H1 (cell line): Measurements from ENCODE around the gene RNF145. TPM values are rescaled to one million over a fixed set of nuclear protein-coding genes. Genes with fewer than 3 reads are reported as not detected.

ENCODE experiments used
- CTCF ChIA-PET: fragments of 300-600 bp; sonication (Branson Sonifier 250); formaldehyde crosslinking; loops from one replicate; lab custom pipeline; 2021; ENCODE audit not compliant: partially characterized antibody; lab: Charles Lee
- POLR2A ChIA-PET: fragments of 300-600 bp; sonication (Branson Sonifier 250); formaldehyde crosslinking; loops from one replicate; lab custom pipeline; 2021; ENCODE audit warnings: inconsistent platforms; ENCODE audit not compliant: partially characterized antibody; lab: Charles Lee
- DNase-seq, 2 experiments: peaks; one replicate each; pipeline versions ENCODE4 v3.0.0 to v3.0.0-alpha.2; 2010 to 2022; ENCODE audit warnings: low spot score in 2 of 2, low read depth in 1 of 2, mixed read lengths in 1 of 2
- FAIRE-seq: peaks from 2 replicates; lab custom pipeline; 2011; peaks lifted over from hg19 to GRCh38; lab: Jason Lieb, UNC
- H2AFZ ChIP-seq: 2 replicates; pipeline ENCODE4 v1.8.1; 2012; ENCODE audit warnings: low read length, inconsistent platforms
- H2AK5ac ChIP-seq: 2 replicates; pipeline ENCODE4 v1.6.1; 2013; ENCODE audit warnings: low read depth, low read length
- H2BK120ac ChIP-seq: replicated peaks from 2 replicates; pipeline ENCODE3; 2013; ENCODE audit warnings: low read depth, low read length, inconsistent platforms
- H2BK12ac ChIP-seq: 2 replicates; pipeline ENCODE4 v1.6.1; 2013; ENCODE audit warnings: low read depth, low read length
- H2BK15ac ChIP-seq: 2 replicates; pipeline ENCODE4 v1.6.1; 2013; ENCODE audit warnings: low read length
- H2BK20ac ChIP-seq: 2 replicates; pipeline ENCODE4 v1.6.1; 2013; ENCODE audit warnings: low read length
- H2BK5ac ChIP-seq: 2 replicates; pipeline ENCODE4 v1.6.1; 2013; ENCODE audit warnings: low read depth, low read length
- H3K14ac ChIP-seq: 2 replicates; pipeline ENCODE4 v1.6.1; 2013; ENCODE audit warnings: inconsistent platforms; ENCODE audit not compliant: insufficient read length
- H3K18ac ChIP-seq: 2 replicates; pipeline ENCODE4 v1.6.1; 2013; ENCODE audit warnings: low read length; ENCODE audit errors: extremely low read depth
- H3K23ac ChIP-seq: 2 replicates; pipeline ENCODE4 v1.6.1; 2013; ENCODE audit warnings: inconsistent platforms; ENCODE audit not compliant: insufficient read length
- H3K23me2 ChIP-seq: 2 replicates; pipeline ENCODE4 v1.6.1; 2013; ENCODE audit warnings: low read depth, low read length
- H3K27ac ChIP-seq: 2 replicates; pipeline ENCODE4 v1.6.1; 2011; ENCODE audit warnings: low read depth, low read length, inconsistent platforms
- H3K27me3 ChIP-seq, 4 experiments: replicated peaks in 1 of 4; 1 replicate in 1 of 4; 2 replicates in 3 of 4; pipeline versions ENCODE4 v1.6.1 to v1.8.1; 2011 to 2013; ENCODE audit warnings: low read length in 3 of 4, mild to moderate bottlenecking in 3 of 4, inconsistent platforms in 2 of 4, mixed read lengths in 2 of 4, moderate library complexity in 1 of 4; ENCODE audit not compliant: control insufficient read depth in 3 of 4, insufficient read depth in 3 of 4; ENCODE audit errors: extremely low read depth in 1 of 4
- H3K36me3 ChIP-seq, 4 experiments: 2 replicates each; pipeline versions ENCODE4 v1.6.1 to v1.8.1; 2011 to 2013; ENCODE audit warnings: mild to moderate bottlenecking in 4 of 4, low read length in 3 of 4, moderate library complexity in 2 of 4, control low read depth in 1 of 4, inconsistent platforms in 1 of 4; ENCODE audit not compliant: insufficient read depth in 4 of 4, control insufficient read depth in 2 of 4
- H3K4ac ChIP-seq: replicated peaks from 2 replicates; pipeline ENCODE3; 2013; ENCODE audit warnings: low read length, low read depth, mixed read lengths, inconsistent platforms; ENCODE audit not compliant: insufficient read length
- H3K4me1 ChIP-seq, 4 experiments: replicated peaks in 1 of 4; 1 replicate in 1 of 4; 2 replicates in 3 of 4; pipeline versions ENCODE4 v1.6.1 to v1.8.1; 2011 to 2013; ENCODE audit warnings: low read length in 3 of 4, inconsistent platforms in 2 of 4, mixed read lengths in 1 of 4; ENCODE audit not compliant: insufficient read depth in 4 of 4, control insufficient read depth in 3 of 4
- H3K4me2 ChIP-seq, 2 experiments: 2 replicates each; pipeline versions ENCODE4 v1.6.1 to v1.8.1; 2011 to 2013; ENCODE audit warnings: low read depth in 2 of 2, low read length in 2 of 2, control low read depth in 1 of 2, inconsistent platforms in 1 of 2, mild to moderate bottlenecking in 1 of 2; ENCODE audit not compliant: insufficient read depth in 1 of 2
- H3K4me3 ChIP-seq, 4 experiments: fragments of 200-600, 300-600 bp in 1 of 4; sonication (generic), shearing (Covaris generic), sonication (Bioruptor Twin) in 1 of 4; 2 replicates each; pipeline versions ENCODE4 v1.5.1 to v1.8.1; 2011 to 2016; ENCODE audit warnings: low read length in 4 of 4, low read depth in 3 of 4, control low read depth in 2 of 4, inconsistent platforms in 2 of 4, mild to moderate bottlenecking in 2 of 4, mixed read lengths in 1 of 4, moderate library complexity in 1 of 4; ENCODE audit not compliant: insufficient read depth in 2 of 4; ENCODE audit errors: extremely low read depth in 1 of 4
- H3K56ac ChIP-seq: replicated peaks from 2 replicates; pipeline ENCODE3; 2013; ENCODE audit warnings: low read depth, mild to moderate bottlenecking, mixed read lengths, low read length, inconsistent platforms; ENCODE audit not compliant: insufficient read length
- H3K79me1 ChIP-seq: 2 replicates; pipeline ENCODE4 v1.6.1; 2013; ENCODE audit warnings: low read depth, low read length, control low read depth
- H3K79me2 ChIP-seq, 2 experiments: 2 replicates each; pipeline versions ENCODE4 v1.6.1 to v1.8.1; 2012 to 2013; ENCODE audit warnings: low read length in 2 of 2, mild to moderate bottlenecking in 2 of 2, inconsistent platforms in 1 of 2; ENCODE audit not compliant: insufficient read depth in 2 of 2, control insufficient read depth in 1 of 2
- H3K9ac ChIP-seq, 4 experiments: replicated peaks in 1 of 4; 1 replicate in 1 of 4; 2 replicates in 3 of 4; pipeline versions ENCODE4 v1.6.1 to v1.8.1; 2011 to 2013; ENCODE audit warnings: low read depth in 3 of 4, low read length in 3 of 4, control low read depth in 2 of 4, mild to moderate bottlenecking in 2 of 4, moderate library complexity in 2 of 4, inconsistent platforms in 1 of 4; ENCODE audit errors: extremely low read depth in 1 of 4
- H3K9me3 ChIP-seq, 2 experiments: 2 replicates each; pipeline versions ENCODE4 v1.6.1 to v1.8.1; 2012 to 2013; ENCODE audit warnings: mild to moderate bottlenecking in 2 of 2, moderate library complexity in 2 of 2, control low read depth in 1 of 2, inconsistent platforms in 1 of 2, low read depth in 1 of 2, low read length in 1 of 2, mixed read lengths in 1 of 2; ENCODE audit not compliant: insufficient read depth in 2 of 2
- H4K20me1 ChIP-seq, 2 experiments: replicated peaks in 1 of 2; 2 replicates each; pipeline versions ENCODE3 to v1.8.1; 2011 to 2013; ENCODE audit warnings: inconsistent platforms in 2 of 2, low read length in 2 of 2, mild to moderate bottlenecking in 1 of 2; ENCODE audit not compliant: insufficient read depth in 2 of 2, control insufficient read depth in 1 of 2
- H4K5ac ChIP-seq: 2 replicates; pipeline ENCODE4 v1.6.1; 2013; ENCODE audit warnings: low read length, low read depth, mixed read lengths, inconsistent platforms; ENCODE audit not compliant: insufficient read length
- H4K8ac ChIP-seq: 2 replicates; pipeline ENCODE4 v1.8.0; 2013; ENCODE audit warnings: mild to moderate bottlenecking, moderate library complexity, low read length, inconsistent platforms; ENCODE audit not compliant: insufficient read depth; ENCODE audit errors: extremely low read depth
- H4K91ac ChIP-seq: replicated peaks from 2 replicates; pipeline ENCODE3; 2013; ENCODE audit warnings: low read length, mixed read lengths, inconsistent platforms; ENCODE audit not compliant: insufficient read length
- BRCA1 ChIP-seq: IDR thresholded peaks from 2 replicates; pipeline ENCODE4 v1.6.1; 2012; ENCODE audit warnings: low read depth, low read length, improper control_type of control experiment
- EZH2 ChIP-seq: fragments of 200-600 bp; sonication (generic); IDR thresholded peaks from 2 replicates; pipeline ENCODE4 v1.7.1; 2012; ENCODE audit warnings: low read depth, mild to moderate bottlenecking, moderate library complexity, low read length, inconsistent platforms; ENCODE audit not compliant: severe bottlenecking
- HDAC2 ChIP-seq, 2 experiments: fragments of 300-600 bp in 1 of 2; sonication (generic) in 1 of 2; IDR thresholded peaks; 2 replicates each; pipeline ENCODE4 v1.6.1; 2011 to 2012; ENCODE audit warnings: low read depth in 2 of 2, low read length in 2 of 2, mild to moderate bottlenecking in 2 of 2, moderate library complexity in 2 of 2, borderline replicate concordance in 1 of 2, inconsistent platforms in 1 of 2
- HDAC6 ChIP-seq: IDR thresholded peaks from one replicate; pipeline ENCODE4 v1.7.1; 2012; ENCODE audit warnings: low read depth, mild to moderate bottlenecking, inconsistent platforms, low read length, moderate library complexity
- MAFK ChIP-seq: IDR thresholded peaks from 2 replicates; pipeline ENCODE4 v1.6.1; 2012; ENCODE audit warnings: low read depth, mild to moderate bottlenecking, improper control_type of control experiment, low read length
- NANOG ChIP-seq: IDR thresholded peaks from 2 replicates; pipeline ENCODE4 v1.6.1; 2011; ENCODE audit warnings: low read length, low read depth, mild to moderate bottlenecking, inconsistent platforms; ENCODE audit not compliant: insufficient read depth, poor library complexity, severe bottlenecking
- NRF1 ChIP-seq: IDR thresholded peaks from 2 replicates; pipeline ENCODE4 v1.6.1; 2011; ENCODE audit warnings: mild to moderate bottlenecking, low read depth, low read length, improper control_type of control experiment
- RBBP5 ChIP-seq: IDR thresholded peaks from 2 replicates; pipeline ENCODE4 v1.7.1; 2012; ENCODE audit warnings: low read depth, mild to moderate bottlenecking, inconsistent platforms, low read length, moderate library complexity, borderline replicate concordance
- SP2 ChIP-seq: IDR thresholded peaks from 2 replicates; pipeline ENCODE4 v1.6.1; 2012; ENCODE audit warnings: mild to moderate bottlenecking, low read length, inconsistent platforms
- WGBS, 2 experiments: shearing (Covaris generic) in 1 of 2; methylation state at CpG; one replicate each; pipeline versions ENCODE4 v1.1.6 to v1.1.7; 2013 to 2015; ENCODE audit warnings: low lambda C conversion rate in 2 of 2, mixed read lengths in 2 of 2, inconsistent platforms in 1 of 2, low coverage in 1 of 2, missing lambda C conversion rate in 1 of 2; ENCODE audit not compliant: insufficient replicate concordance in 2 of 2, insufficient coverage in 1 of 2, insufficient read length in 1 of 2; ENCODE audit errors: extremely low coverage in 1 of 2, missing lambda C conversion rate in 1 of 2; 5-methylcytosine and 5-hydroxymethylcytosine counted together
- polyA plus RNA-seq, 7 experiments: library from polyadenylated mRNA; depleted of rRNA in 3 of 7; stranded (reverse) in 5 of 7; unstranded in 2 of 7; fragments of >200 nt in 5 of 7; fragments of 200-250 nt in 2 of 7; gene quantifications; 1 replicate in 5 of 7; 2 replicates in 1 of 7; 4 replicates in 1 of 7; pipeline versions ENCODE4 v1.2.1 to v1.2.3, GENCODE V29; 2011 to 2013; ENCODE audit warnings: missing spikeins in 2 of 7, mixed read lengths in 2 of 7
- total RNA-seq: library from RNA; stranded (reverse); fragmentation: NEBNext Ultra II Directional; extraction: Animal tissue kit (Norgen Biotek cat#: 25700); gene quantifications from 2 replicates; pipeline ENCODE4 v1.2.1, GENCODE V29; 2021
- TF ChIP-seq, protein P1 (sequence below), 3 experiments: IDR thresholded peaks; 1 replicate in 2 of 3; 2 replicates in 1 of 3; pipeline versions ENCODE4 v1.5.1 to v1.6.1; 2011; ENCODE audit warnings: low read length in 3 of 3, mild to moderate bottlenecking in 3 of 3, inconsistent platforms in 2 of 3, low read depth in 1 of 3, moderate library complexity in 1 of 3; ENCODE audit not compliant: insufficient read depth in 1 of 3; ENCODE audit errors: control extremely low read depth in 1 of 3

The RNF145 gene
- total and polyA plus RNA-seq, 2 of the 8 experiments (the other 6 are each of a cell fraction or from before 2014, with no cell fraction given): 34.2 to 72.5 TPM

DNA sequence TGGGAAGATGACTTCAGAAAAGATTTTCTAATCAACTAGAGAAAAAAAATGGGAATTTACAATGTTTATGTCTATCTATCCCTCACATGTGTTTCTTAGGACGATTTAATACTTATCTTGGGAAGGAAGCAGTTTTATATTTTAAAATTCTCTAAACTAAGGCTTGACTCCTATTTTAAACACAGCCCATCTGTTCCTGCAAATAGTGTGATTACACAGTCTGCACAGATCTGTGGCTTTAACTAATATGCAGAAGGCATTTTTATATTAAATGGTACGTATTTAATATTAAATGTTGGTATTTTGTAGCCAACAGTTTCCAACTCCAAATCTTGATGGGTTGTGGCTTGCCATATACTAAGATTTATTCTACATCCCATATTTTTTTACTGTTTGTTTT, 56.5 kb downstream of the RNF145 start:
- FAIRE-seq: no peak
- Histone ChIP-seq H2BK5ac (no peak overlapping the region), H3K14ac (no peak overlapping the region), H2AFZ (no peak overlapping the region), H2BK20ac (no peak overlapping the region), H3K9ac (no peak overlapping the region), H3K9me3 (no peaks in the 10 kb centered on the region), H2BK15ac (no peak overlapping the region), H3K4ac (no peak overlapping the region), H3K23me2 (no peaks in the 10 kb centered on the region), H4K5ac (no peak overlapping the region), H3K18ac (no peak overlapping the region), H3K4me2 (no peak overlapping the region), H3K4me1 (no peaks in the 10 kb centered on the region), H3K79me2 (no peaks in the 10 kb centered on the region), H2BK120ac (no peak overlapping the region), H3K23ac (no peak overlapping the region), H3K27me3 (no peaks in the 10 kb centered on the region), H4K91ac (no peak overlapping the region), H2AK5ac (no peak overlapping the region), H3K79me1 (no peaks in the 10 kb centered on the region), H3K27ac (no peak overlapping the region), H3K36me3 (peaks cover 0 to 3% (median under 1%) of the 10 kb centered on the region in 4 experiments; a peak in 2 of 8 replicates), H2BK12ac (no peak overlapping the region), H3K56ac (no peak overlapping the region), H3K4me3 (no peak overlapping the region), H4K20me1 (peaks cover 2 to 3% of the 10 kb centered on the region in 2 experiments), H4K8ac (no peak overlapping the region)
- ChIA-PET POLR2A (no interaction called here), CTCF (interaction anchor here (0.7 to 0.9 kb wide), 2 partner anchors 13 to 163 kb away, joined by 3 to 4 read pairs; no protein-coding TSS in a partner anchor)
- TF ChIP-seq SP2: no peak
- no peak for TF ChIP-seq MAFK
- TF ChIP-seq, protein P1, sequence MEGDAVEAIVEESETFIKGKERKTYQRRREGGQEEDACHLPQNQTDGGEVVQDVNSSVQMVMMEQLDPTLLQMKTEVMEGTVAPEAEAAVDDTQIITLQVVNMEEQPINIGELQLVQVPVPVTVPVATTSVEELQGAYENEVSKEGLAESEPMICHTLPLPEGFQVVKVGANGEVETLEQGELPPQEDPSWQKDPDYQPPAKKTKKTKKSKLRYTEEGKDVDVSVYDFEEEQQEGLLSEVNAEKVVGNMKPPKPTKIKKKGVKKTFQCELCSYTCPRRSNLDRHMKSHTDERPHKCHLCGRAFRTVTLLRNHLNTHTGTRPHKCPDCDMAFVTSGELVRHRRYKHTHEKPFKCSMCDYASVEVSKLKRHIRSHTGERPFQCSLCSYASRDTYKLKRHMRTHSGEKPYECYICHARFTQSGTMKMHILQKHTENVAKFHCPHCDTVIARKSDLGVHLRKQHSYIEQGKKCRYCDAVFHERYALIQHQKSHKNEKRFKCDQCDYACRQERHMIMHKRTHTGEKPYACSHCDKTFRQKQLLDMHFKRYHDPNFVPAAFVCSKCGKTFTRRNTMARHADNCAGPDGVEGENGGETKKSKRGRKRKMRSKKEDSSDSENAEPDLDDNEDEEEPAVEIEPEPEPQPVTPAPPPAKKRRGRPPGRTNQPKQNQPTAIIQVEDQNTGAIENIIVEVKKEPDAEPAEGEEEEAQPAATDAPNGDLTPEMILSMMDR (IDR thresholded peaks at IDR 0.05; ENCODE audit: control extremely low read depth in 1 of 3, insufficient read depth in 1 of 3, low read depth in 1 of 3, low read length in 3 of 3): no peak
- no peak for TF ChIP-seq EZH2
- TF ChIP-seq NANOG: no peak
- no peak for TF ChIP-seq HDAC6
- no peak for TF ChIP-seq RBBP5
- TF ChIP-seq NRF1: no peak
- TF ChIP-seq BRCA1: no peak
- no peak for TF ChIP-seq HDAC2 (IDR thresholded peaks at IDR 0.05; ENCODE audit: borderline replicate concordance in 1 of 2, low read depth in 2 of 2, low read length in 2 of 2)
- no peak for DNase-seq
- WGBS, 2 experiments: 79% methylated on average over 2 of the region's 2 CpGs; no CpG with 5 or more reads in 1 of the 2 experiments
